BJ (cell line): ENCODE results near the gene TMEM170A. TPM values are rescaled to one million over a fixed set of nuclear protein-coding genes. Genes with fewer than 3 reads are reported as not detected.
"Not testable (repeated sequence)": the region's sequence is repeated elsewhere in the genome, so short reads cannot be mapped to it uniquely, and the experiment has no call there.

Experiments used
- CTCF ChIA-PET: fragments of 350-600 bp; formaldehyde crosslinking; extraction: SDS; loops from one replicate; lab custom pipeline; 2021; ENCODE audit warnings: antibody characterized with exemption, inconsistent platforms; lab: Yijun Ruan, JAX
- POLR2A ChIA-PET: fragments of 300-600 bp; sonication (Branson Sonifier 250); formaldehyde crosslinking; extraction: SDS; loops from one replicate; lab custom pipeline; 2021; ENCODE audit warnings: antibody characterized with exemption; lab: Charles Lee
- DNase-seq: peaks from one replicate; pipeline ENCODE4 v3.0.0-alpha.2; 2011; ENCODE audit warnings: low read depth
- H3K27me3 ChIP-seq: 2 replicates; pipeline ENCODE4 v1.6.0; 2011; ENCODE audit warnings: low read length; ENCODE audit not compliant: control insufficient read depth, insufficient read depth
- H3K36me3 ChIP-seq: 2 replicates; pipeline ENCODE4 v1.5.1; 2011; ENCODE audit warnings: low read length; ENCODE audit not compliant: control insufficient read depth, insufficient read depth
- H3K4me3 ChIP-seq: 2 replicates; pipeline ENCODE4 v1.5.1; 2011; ENCODE audit warnings: low read depth, mild to moderate bottlenecking, control low read depth, low read length
- CTCF ChIP-seq: IDR thresholded peaks from 2 replicates; pipeline ENCODE4 v1.5.1; 2011; ENCODE audit warnings: low read depth, mild to moderate bottlenecking, control low read depth, inconsistent platforms, low read length, moderate library complexity; ENCODE audit not compliant: insufficient read depth
- polyA plus RNA-seq: library from polyadenylated mRNA; depleted of rRNA; stranded (reverse); fragments of >200 nt; gene quantifications from 2 replicates; pipeline ENCODE4 v1.2.3, GENCODE V29; 2011

Gene TMEM170A
- polyA plus RNA-seq, 1 experiment, result 5.2 TPM

GRCh38 chr16:75432828-75433731 lies 31.4 kb downstream of the TMEM170A start, which contains the start of gene CFDP1:
TSS of gene CFDP1 (minus strand) at chr16:75433503. CDS start at chr16:75433352, 151 bp downstream.
- Histone ChIP-seq H3K27me3 (no peaks in the 10 kb centered on the region), H3K4me3 (peak within 1 kb of the TSS; percentile 99), H3K36me3 (no peaks in the 10 kb centered on the region)
- TF ChIP-seq CTCF, result no peak
- peak; percentile 52 for DNase-seq
- POLR2A ChIA-PET, result interaction anchor here (0.6 kb wide), 1 partner anchor 11 kb away, joined by 6 read pairs; no protein-coding TSS in a partner anchor
- CTCF ChIA-PET, result interaction anchor here (0.7 to 2.2 kb wide), 7 partner anchors 10 to 234 kb away, joined by 3 to 10 read pairs (median 4); partner anchors contain the start of gene TMEM170A

GRCh38 chr16:75429621-75430403 lies 34.7 kb downstream of the TMEM170A start:
- no peak overlapping the region for H3K4me3 ChIP-seq
- no peak for DNase-seq
- POLR2A ChIA-PET, result no interaction called here
- H3K36me3 ChIP-seq, result no peaks in the 10 kb centered on the region
- H3K27me3 ChIP-seq, result no peaks in the 10 kb centered on the region
- no peak for TF ChIP-seq CTCF
- CTCF ChIA-PET, result no interaction called here

- H3K27me3 ChIP-seq, H3K4me3 ChIP-seq, DNase-seq, H3K36me3 ChIP-seq, POLR2A ChIA-PET: not testable (repeated sequence)
- CTCF ChIA-PET, result interaction anchor here (1.7 kb wide), 1 partner anchor 23 kb away, joined by 3 read pairs; no protein-coding TSS in a partner anchor
Observed at GRCh38 chr16:75426524-75426923, 38.0 kb downstream of the TMEM170A start.

GRCh38 chr16:75424105-75424762 lies 40.3 kb downstream of the TMEM170A start:
- H3K27me3 ChIP-seq, H3K4me3 ChIP-seq, DNase-seq, H3K36me3 ChIP-seq, POLR2A ChIA-PET: not testable (repeated sequence)
- CTCF ChIA-PET, result interaction anchor here (1.9 kb wide), 1 partner anchor 9 kb away, joined by 5 read pairs; the partner anchor contains the start of gene CFDP1

GRCh38 chr16:75423723-75424104 lies 40.8 kb downstream of the TMEM170A start:
- Histone ChIP-seq H3K36me3 (no peaks in the 10 kb centered on the region), H3K27me3 (no peaks in the 10 kb centered on the region), H3K4me3 (no peak overlapping the region)
- CTCF ChIA-PET, result interaction anchor here (1.9 kb wide), 1 partner anchor 10 kb away, joined by 5 read pairs; the partner anchor contains the start of gene CFDP1
- POLR2A ChIA-PET, result no interaction called here
- no peak for TF ChIP-seq CTCF
- DNase-seq, result no peak
